Parathyroid adenoma (tissue), 2 donors: Measurements from ENCODE around the gene NSD1.

ENCODE experiments used
- H2AFZ ChIP-seq: fragments of 300-600 bp; sonication (generic); one replicate; pipeline ENCODE4 v1.7.0; 2017; ENCODE audit warnings: antibody characterized with exemption, mild to moderate bottlenecking
- H3K27ac ChIP-seq: fragments of 300-600 bp; sonication (generic); one replicate; pipeline ENCODE4 v1.7.0; 2017
- H3K27me3 ChIP-seq: fragments of 300-600 bp; sonication (generic); one replicate; pipeline ENCODE4 v1.7.0; 2017; ENCODE audit warnings: low read length; ENCODE audit not compliant: control insufficient read depth, insufficient read depth
- H3K36me3 ChIP-seq: fragments of 300-600 bp; sonication (generic); one replicate; pipeline ENCODE4 v1.7.0; 2017; ENCODE audit warnings: low read length; ENCODE audit not compliant: control insufficient read depth, insufficient read depth
- H3K4me1 ChIP-seq: fragments of 300-600 bp; sonication (generic); one replicate; pipeline ENCODE4 v1.7.0; 2017; ENCODE audit warnings: control low read depth
- H3K4me2 ChIP-seq: fragments of 300-600 bp; sonication (generic); one replicate; pipeline ENCODE4 v1.7.0; 2017; ENCODE audit warnings: low read length
- H3K4me3 ChIP-seq: fragments of 300-600 bp; sonication (generic); one replicate; pipeline ENCODE4 v1.7.0; 2017; ENCODE audit warnings: low read depth, low read length
- H3K79me2 ChIP-seq: fragments of 300-600 bp; sonication (generic); one replicate; pipeline ENCODE4 v1.7.0; 2017; ENCODE audit warnings: control low read depth
- H3K9ac ChIP-seq: fragments of 300-600 bp; sonication (generic); one replicate; pipeline ENCODE4 v1.7.0; 2017; ENCODE audit warnings: mild to moderate bottlenecking
- H3K9me3 ChIP-seq: fragments of 300-600 bp; sonication (generic); one replicate; pipeline ENCODE4 v1.7.0; 2017; ENCODE audit warnings: low read length; ENCODE audit not compliant: control insufficient read depth
- TF ChIP-seq, protein P1 (sequence below): fragments of 300-600 bp; sonication (generic); IDR thresholded peaks from one replicate; pipeline ENCODE4 v1.7.0; 2017; ENCODE audit warnings: antibody characterized with exemption, mild to moderate bottlenecking
- donor health status: primary hyperparathyroidism.

NSD1 gene

GRCh38 chr5:177103523-177104253 lies 29.9 kb upstream of the NSD1 start:
- Histone ChIP-seq H3K79me2 (no peaks in the 10 kb centered on the region), H3K4me2 (no peak overlapping the region), H3K4me1 (no peaks in the 10 kb centered on the region), H3K36me3 (no peaks in the 10 kb centered on the region), H3K9me3 (no peaks in the 10 kb centered on the region), H3K9ac (no peak overlapping the region), H2AFZ (no peak overlapping the region), H3K27me3 (no peaks in the 10 kb centered on the region), H3K4me3 (no peak overlapping the region), H3K27ac (no peak overlapping the region)
- TF ChIP-seq, protein P1, sequence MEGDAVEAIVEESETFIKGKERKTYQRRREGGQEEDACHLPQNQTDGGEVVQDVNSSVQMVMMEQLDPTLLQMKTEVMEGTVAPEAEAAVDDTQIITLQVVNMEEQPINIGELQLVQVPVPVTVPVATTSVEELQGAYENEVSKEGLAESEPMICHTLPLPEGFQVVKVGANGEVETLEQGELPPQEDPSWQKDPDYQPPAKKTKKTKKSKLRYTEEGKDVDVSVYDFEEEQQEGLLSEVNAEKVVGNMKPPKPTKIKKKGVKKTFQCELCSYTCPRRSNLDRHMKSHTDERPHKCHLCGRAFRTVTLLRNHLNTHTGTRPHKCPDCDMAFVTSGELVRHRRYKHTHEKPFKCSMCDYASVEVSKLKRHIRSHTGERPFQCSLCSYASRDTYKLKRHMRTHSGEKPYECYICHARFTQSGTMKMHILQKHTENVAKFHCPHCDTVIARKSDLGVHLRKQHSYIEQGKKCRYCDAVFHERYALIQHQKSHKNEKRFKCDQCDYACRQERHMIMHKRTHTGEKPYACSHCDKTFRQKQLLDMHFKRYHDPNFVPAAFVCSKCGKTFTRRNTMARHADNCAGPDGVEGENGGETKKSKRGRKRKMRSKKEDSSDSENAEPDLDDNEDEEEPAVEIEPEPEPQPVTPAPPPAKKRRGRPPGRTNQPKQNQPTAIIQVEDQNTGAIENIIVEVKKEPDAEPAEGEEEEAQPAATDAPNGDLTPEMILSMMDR: no peak

DNA sequence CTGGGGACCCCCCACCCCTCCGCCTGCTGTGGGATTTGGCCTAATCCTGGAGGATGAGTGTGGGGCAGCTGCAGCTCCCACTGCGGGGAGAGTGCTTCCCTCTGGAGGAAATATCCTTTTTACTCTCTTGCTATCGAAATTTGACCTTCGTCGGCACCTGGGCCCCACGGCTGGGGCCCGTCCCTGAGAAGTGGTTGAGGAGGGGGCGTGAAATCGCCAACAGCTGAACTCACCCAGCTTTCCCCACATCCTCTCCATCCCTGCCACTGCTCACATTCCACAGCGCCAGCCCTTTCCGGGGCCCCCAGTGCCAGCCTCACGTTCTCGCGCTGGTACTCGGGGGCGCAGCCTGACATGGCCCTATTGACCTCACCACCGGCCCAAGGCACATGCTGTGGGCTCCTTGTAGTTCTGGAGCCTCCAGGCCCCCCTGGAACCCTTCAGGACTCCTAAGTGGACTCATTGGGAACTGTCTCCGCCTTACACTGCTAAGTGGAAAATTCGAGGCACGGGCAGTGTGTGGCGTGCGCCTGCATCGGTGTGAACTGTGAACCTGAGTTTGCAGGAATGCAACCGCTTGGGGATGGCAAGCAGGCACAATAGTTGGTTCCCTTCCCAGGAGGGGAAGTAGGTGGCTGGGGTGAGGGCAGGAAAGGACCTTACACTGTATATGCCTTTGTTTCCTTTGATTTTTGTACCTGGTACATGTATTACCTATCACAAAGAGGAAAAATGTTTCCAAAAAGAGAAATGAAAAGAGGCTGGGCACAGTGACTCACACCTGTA lies 27.7 kb upstream of the NSD1 start:
- Histone ChIP-seq H3K9ac (no peak overlapping the region), H3K79me2 (no peaks in the 10 kb centered on the region), H3K4me3 (no peak overlapping the region), H3K27me3 (no peaks in the 10 kb centered on the region), H3K4me2 (no peak overlapping the region), H2AFZ (no peak overlapping the region), H3K27ac (no peak overlapping the region), H3K36me3 (no peaks in the 10 kb centered on the region), H3K9me3 (no peaks in the 10 kb centered on the region), H3K4me1 (peaks cover 8% of the 10 kb centered on the region)
- TF ChIP-seq, protein P1: no peak

DNA sequence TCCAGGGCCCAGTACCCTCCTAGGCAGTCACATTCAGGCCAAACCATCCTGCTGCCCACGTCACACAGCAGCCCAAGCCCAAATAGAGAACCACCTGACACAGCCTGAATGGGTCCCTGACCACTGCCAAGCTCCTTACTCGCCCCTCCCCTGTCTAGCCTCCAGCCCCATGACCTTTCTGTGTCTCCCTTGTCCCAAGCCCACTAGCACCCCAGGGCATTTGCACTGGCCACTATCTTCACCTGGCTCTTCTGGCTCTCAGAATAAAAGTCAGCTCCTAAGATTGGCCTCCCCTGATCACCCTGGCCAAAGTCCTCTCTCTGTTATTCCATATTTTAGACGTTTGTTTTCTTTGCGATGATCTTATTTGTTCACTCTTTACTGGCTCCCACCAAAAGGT lies 26.4 kb upstream of the NSD1 start:
- no peaks in the 10 kb centered on the region for H3K9me3 ChIP-seq
- TF ChIP-seq, protein P1: no peak
- H3K4me2 ChIP-seq: no peak overlapping the region
- H3K4me1 ChIP-seq: peaks cover 8% of the 10 kb centered on the region
- H3K36me3 ChIP-seq: no peaks in the 10 kb centered on the region
- H3K4me3 ChIP-seq: no peak overlapping the region
- no peak overlapping the region for H3K9ac ChIP-seq
- no peaks in the 10 kb centered on the region for H3K27me3 ChIP-seq
- peaks cover under 1% of the 10 kb centered on the region for H3K79me2 ChIP-seq
- no peak overlapping the region for H2AFZ ChIP-seq
- H3K27ac ChIP-seq: no peak overlapping the region

DNA sequence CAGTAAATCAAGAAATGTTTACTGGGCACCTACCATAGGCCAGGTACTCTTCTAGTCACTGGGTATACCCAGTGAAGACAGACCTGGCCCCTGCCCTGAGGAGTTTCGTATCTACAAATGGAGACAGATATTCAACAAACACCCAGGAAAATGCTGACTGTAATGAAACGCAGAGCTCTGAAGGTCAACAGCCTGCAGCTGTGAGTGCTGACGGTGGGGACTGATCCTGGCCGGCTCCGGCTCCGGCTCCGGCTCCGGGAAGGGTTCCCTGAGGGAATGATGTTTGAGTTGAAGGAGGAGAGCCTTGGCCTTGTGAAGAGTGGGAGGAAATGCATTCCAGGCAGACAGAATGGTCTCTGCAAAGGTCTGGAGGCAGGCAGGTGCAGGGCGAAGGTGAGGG lies 23.8 kb upstream of the NSD1 start:
- Histone ChIP-seq H3K4me2 (peak overlapping the region; percentile 37), H3K27ac (no peak overlapping the region), H3K79me2 (peaks cover 4% of the 10 kb centered on the region), H2AFZ (peak overlapping the region; percentile 88), H3K4me1 (peaks cover 14% of the 10 kb centered on the region), H3K9ac (no peak overlapping the region), H3K4me3 (no peak overlapping the region), H3K9me3 (no peaks in the 10 kb centered on the region), H3K27me3 (no peaks in the 10 kb centered on the region), H3K36me3 (no peaks in the 10 kb centered on the region)
- TF ChIP-seq, protein P1: no peak
